GM13976 (cell line): ENCODE data around the gene IL1RAP.

Experiments
- DNase-seq: peaks from one replicate; pipeline ENCODE4 v3.0.0; 2012; ENCODE audit warnings: low spot score
- CTCF ChIP-seq: IDR thresholded peaks from 2 replicates; pipeline ENCODE4 v1.5.1; 2012; ENCODE audit warnings: borderline replicate concordance, mild to moderate bottlenecking; ENCODE audit not compliant: insufficient read depth; ENCODE audit errors: extremely low read depth, missing control alignments, control extremely low read depth
- in situ Hi-C: fragments of 300-500 bp; cut with MboI; formaldehyde crosslinking; loops from one replicate; pipeline ENCODE4 v1.12.0; 2022; ENCODE audit warnings: low sequenced_read_pairs, mixed read lengths, inconsistent platforms; ENCODE audit not compliant: unreplicated experiment

The IL1RAP gene

GRCh38 chr3:190595179-190595795 is 81.4 kb downstream of the IL1RAP start:
- DNase-seq: no peak
- TF ChIP-seq CTCF: no peak
- in situ Hi-C loops: no loop called here

- TF ChIP-seq CTCF: no peak
- in situ Hi-C loops: no loop called here
- DNase-seq: no peak
These were observed 81.9 kb downstream of the IL1RAP start for GRCh38 chr3:190595807-190596206.

GRCh38 chr3:190596349-190597285 is 82.7 kb downstream of the IL1RAP start:
- no peak for DNase-seq
- in situ Hi-C loops: no loop called here
- no peak for TF ChIP-seq CTCF

- no peak for DNase-seq
- TF ChIP-seq CTCF: no peak
- in situ Hi-C loops: no loop called here
These were observed 83.4 kb downstream of the IL1RAP start for GRCh38 chr3:190597291-190597690.

GRCh38 chr3:190601622-190602021 is 87.7 kb downstream of the IL1RAP start:
- no peak for TF ChIP-seq CTCF
- in situ Hi-C loops: no loop called here

GRCh38 chr3:190605385-190605784 is 91.5 kb downstream of the IL1RAP start:
- in situ Hi-C loops: no loop called here
- DNase-seq: no peak
- no peak for TF ChIP-seq CTCF

More at GRCh38 chr3:190601622-190602021, 87.7 kb downstream of the IL1RAP start:
- DNase-seq: no peak
